K562 (cell line): ENCODE data around the gene PRRC2A. TPM values are rescaled to one million over a fixed set of nuclear protein-coding genes. Genes with fewer than 3 reads are reported as not detected.
A peak's percentile ranks its signal among the peaks of the same experiment; 100 is the strongest.

Experiments
- BCOR ChIP-seq: fragments of 450-650 bp; IDR thresholded peaks from 2 replicates; pipeline ENCODE4 v1.6.1; 2016
- BHLHE40 ChIP-seq: IDR thresholded peaks from 2 replicates; pipeline ENCODE4 v1.6.1; 2011; ENCODE audit warnings: low read length, improper control_type of control experiment
- CREBBP ChIP-seq: IDR thresholded peaks from one replicate; pipeline ENCODE4 v1.6.1; 2012; ENCODE audit warnings: low read depth, mild to moderate bottlenecking, control low read depth, inconsistent platforms, low read length
- RBM39 ChIP-seq: fragments of 200-400 bp; formaldehyde crosslinking; optimal IDR thresholded peaks from 2 replicates; pipeline ENCODE3; 2018; ENCODE audit warnings: low read depth, low read length
- SMAD3 ChIP-seq: fragments of 450-650 bp; formaldehyde crosslinking; conservative IDR thresholded peaks from 2 replicates; pipeline ENCODE4 v1.4.0; 2020; ENCODE audit warnings: mild to moderate bottlenecking
- TAF1 ChIP-seq: IDR thresholded peaks from 2 replicates; pipeline ENCODE4 v1.6.1; 2011; ENCODE audit warnings: mild to moderate bottlenecking, low read length, moderate library complexity; ENCODE audit not compliant: insufficient read depth, control insufficient read depth, severe bottlenecking; ENCODE audit errors: extremely low read depth
- TAF9B ChIP-seq: fragments of 450-650 bp; IDR thresholded peaks from 2 replicates; pipeline ENCODE4 v1.6.1; 2018; ENCODE audit warnings: mild to moderate bottlenecking; ENCODE audit not compliant: partially characterized antibody
- XRCC5 ChIP-seq: fragments of 200-400 bp; formaldehyde crosslinking; IDR thresholded peaks from 2 replicates; pipeline ENCODE4 v1.6.1; 2017; ENCODE audit warnings: low read depth, mild to moderate bottlenecking, low read length
- ZC3H4 ChIP-seq: sonication (generic); formaldehyde crosslinking; IDR thresholded peaks from 2 replicates; pipeline ENCODE4 v1.9.0; 2021; ENCODE audit warnings: missing genetic modification reagents, borderline replicate concordance
- ZNF133 ChIP-seq: fragments of 250-450 bp; sonication (Bioruptor Pico); IDR thresholded peaks from 2 replicates; pipeline ENCODE4 v1.4.0; 2020; ENCODE audit warnings: mild to moderate bottlenecking
- ZNF311 ChIP-seq: fragments of 250-450 bp; sonication (Bioruptor Pico); IDR thresholded peaks from 2 replicates; pipeline ENCODE4 v1.4.0; 2020; ENCODE audit warnings: mild to moderate bottlenecking, moderate library complexity
- ZNF324 ChIP-seq: fragments of 250-450 bp; sonication (Bioruptor Pico); IDR thresholded peaks from 2 replicates; pipeline ENCODE4 v1.4.0; 2020; ENCODE audit warnings: mild to moderate bottlenecking
- ZNF717 ChIP-seq: fragments of 250-450 bp; sonication (Bioruptor Pico); IDR thresholded peaks from 2 replicates; pipeline ENCODE4 v1.5.0; 2021
- ZNF766 ChIP-seq: fragments of 200-800 bp; sonication (Bioruptor generic); conservative IDR thresholded peaks from 2 replicates; pipeline ENCODE4 v1.6.1; 2016; ENCODE audit warnings: missing genetic modification characterization, missing compliant biosample characterization
- polyA plus RNA-seq, 8 experiments: library from polyadenylated mRNA; depleted of rRNA in 4 of 8; stranded (reverse) in 5 of 8; unstranded in 3 of 8; fragments of >200 nt; fragmentation: Nextera tagmentation in 2 of 8; fragmentation: Illumina TruSeq in 1 of 8; extraction: Ambion mirVana in 2 of 8; extraction: Trizol in 1 of 8; gene quantifications; 2 replicates each; pipeline versions ENCODE4 v1.2.1 to v1.2.3, GENCODE V29; 2011 to 2014; ENCODE audit warnings: inconsistent platforms in 1 of 8, missing spikeins in 1 of 8
- total RNA-seq, 7 experiments: library from RNA; depleted of rRNA in 6 of 7; stranded (reverse); fragments of >200 nt in 6 of 7; fragmentation: Illumina TruSeq in 2 of 7; extraction: Trizol in 2 of 7; gene quantifications; 2 replicates each; pipeline versions ENCODE4 v1.2.1 to v1.2.3, GENCODE V29; 2011 to 2021; ENCODE audit warnings: low replicate concordance in 1 of 7
- TF ChIP-seq, protein P1 (sequence below): fragments of 450-650 bp; IDR thresholded peaks from 2 replicates; pipeline ENCODE4 v1.6.1; 2017; ENCODE audit warnings: antibody characterized with exemption, mild to moderate bottlenecking
- TF ChIP-seq, protein P2 (sequence below): IDR thresholded peaks from 3 replicates; pipeline ENCODE4 v1.6.1; 2011; ENCODE audit warnings: borderline replicate concordance, mild to moderate bottlenecking; ENCODE audit not compliant: insufficient read length, insufficient read depth
- TF ChIP-seq, protein P3 (sequence below): fragments of 250-450 bp; sonication (Bioruptor Pico); IDR thresholded peaks from 2 replicates; pipeline ENCODE4 v1.4.0; 2020

The PRRC2A gene
- total and polyA plus RNA-seq, 9 of the 15 experiments (the other 6 are each of a cell fraction or from before 2014, with no cell fraction given) = 1.0 to 332 (median 63.0) TPM

DNA sequence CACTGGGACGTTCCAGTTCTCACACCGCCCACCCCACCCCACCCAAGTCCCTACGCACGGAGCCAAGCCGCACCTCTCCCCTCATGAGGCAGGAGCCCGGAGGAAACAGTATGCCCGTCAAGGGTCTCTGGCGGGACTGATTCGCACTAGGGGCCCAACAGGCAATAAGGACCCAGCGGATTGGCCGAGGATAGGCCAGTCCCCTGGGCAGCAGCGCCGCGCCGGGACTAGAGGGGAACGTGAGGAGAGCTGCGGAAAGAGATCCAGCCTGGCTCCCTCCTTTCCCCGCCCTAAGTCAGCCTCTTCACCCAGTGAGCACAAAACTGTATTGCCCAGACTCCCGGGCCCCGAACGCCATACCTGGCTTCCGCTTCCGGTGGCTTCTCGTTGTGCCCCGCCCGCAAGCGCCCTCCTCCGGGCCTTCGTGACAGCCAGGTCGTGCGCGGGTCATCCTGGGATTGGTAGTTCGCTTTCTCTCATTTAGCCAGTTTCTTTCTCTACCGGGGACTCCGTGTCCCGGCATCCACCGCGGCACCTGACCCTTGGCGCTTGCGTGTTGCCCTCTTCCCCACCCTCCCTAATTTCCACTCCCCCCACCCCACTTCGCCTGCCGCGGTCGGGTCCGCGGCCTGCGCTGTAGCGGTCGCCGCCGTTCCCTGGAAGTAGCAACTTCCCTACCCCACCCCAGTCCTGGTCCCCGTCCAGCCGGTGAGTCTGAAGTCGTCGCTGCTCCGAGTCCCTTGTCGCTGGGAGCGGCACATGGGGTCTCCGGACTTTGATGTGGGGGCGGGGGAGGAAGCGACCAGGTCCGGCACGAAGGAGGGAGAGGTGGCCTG is 45.2 kb downstream of the PRRC2A start, which contains the start of gene CSNK2B (continued):
- peak; percentile 93 for TF ChIP-seq TAF1
- TF ChIP-seq ZNF717 (CRISPR knock-in tag) = no peak
- TF ChIP-seq, protein P1, sequence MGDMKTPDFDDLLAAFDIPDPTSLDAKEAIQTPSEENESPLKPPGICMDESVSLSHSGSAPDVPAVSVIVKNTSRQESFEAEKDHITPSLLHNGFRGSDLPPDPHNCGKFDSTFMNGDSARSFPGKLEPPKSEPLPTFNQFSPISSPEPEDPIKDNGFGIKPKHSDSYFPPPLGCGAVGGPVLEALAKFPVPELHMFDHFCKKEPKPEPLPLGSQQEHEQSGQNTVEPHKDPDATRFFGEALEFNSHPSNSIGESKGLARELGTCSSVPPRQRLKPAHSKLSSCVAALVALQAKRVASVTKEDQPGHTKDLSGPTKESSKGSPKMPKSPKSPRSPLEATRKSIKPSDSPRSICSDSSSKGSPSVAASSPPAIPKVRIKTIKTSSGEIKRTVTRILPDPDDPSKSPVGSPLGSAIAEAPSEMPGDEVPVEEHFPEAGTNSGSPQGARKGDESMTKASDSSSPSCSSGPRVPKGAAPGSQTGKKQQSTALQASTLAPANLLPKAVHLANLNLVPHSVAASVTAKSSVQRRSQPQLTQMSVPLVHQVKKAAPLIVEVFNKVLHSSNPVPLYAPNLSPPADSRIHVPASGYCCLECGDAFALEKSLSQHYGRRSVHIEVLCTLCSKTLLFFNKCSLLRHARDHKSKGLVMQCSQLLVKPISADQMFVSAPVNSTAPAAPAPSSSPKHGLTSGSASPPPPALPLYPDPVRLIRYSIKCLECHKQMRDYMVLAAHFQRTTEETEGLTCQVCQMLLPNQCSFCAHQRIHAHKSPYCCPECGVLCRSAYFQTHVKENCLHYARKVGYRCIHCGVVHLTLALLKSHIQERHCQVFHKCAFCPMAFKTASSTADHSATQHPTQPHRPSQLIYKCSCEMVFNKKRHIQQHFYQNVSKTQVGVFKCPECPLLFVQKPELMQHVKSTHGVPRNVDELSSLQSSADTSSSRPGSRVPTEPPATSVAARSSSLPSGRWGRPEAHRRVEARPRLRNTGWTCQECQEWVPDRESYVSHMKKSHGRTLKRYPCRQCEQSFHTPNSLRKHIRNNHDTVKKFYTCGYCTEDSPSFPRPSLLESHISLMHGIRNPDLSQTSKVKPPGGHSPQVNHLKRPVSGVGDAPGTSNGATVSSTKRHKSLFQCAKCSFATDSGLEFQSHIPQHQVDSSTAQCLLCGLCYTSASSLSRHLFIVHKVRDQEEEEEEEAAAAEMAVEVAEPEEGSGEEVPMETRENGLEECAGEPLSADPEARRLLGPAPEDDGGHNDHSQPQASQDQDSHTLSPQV = no peak
- TF ChIP-seq, protein P2, sequence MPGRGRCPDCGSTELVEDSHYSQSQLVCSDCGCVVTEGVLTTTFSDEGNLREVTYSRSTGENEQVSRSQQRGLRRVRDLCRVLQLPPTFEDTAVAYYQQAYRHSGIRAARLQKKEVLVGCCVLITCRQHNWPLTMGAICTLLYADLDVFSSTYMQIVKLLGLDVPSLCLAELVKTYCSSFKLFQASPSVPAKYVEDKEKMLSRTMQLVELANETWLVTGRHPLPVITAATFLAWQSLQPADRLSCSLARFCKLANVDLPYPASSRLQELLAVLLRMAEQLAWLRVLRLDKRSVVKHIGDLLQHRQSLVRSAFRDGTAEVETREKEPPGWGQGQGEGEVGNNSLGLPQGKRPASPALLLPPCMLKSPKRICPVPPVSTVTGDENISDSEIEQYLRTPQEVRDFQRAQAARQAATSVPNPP = no peak
- peak; percentile 70; the same call in 1 of the 2 replicates for TF ChIP-seq ZNF133 (CRISPR knock-in tag)
- TF ChIP-seq RBM39 = peak; percentile 78
- no peak for TF ChIP-seq CREBBP
- no peak for TF ChIP-seq ZNF311 (CRISPR knock-in tag)
- TF ChIP-seq SMAD3 (CRISPR knock-in tag) = 0 out of 2 replicates have a peak, but pooled peaks have one; percentile 37
- no peak for TF ChIP-seq ZNF766 (CRISPR knock-in tag)
- peak; percentile 74 for TF ChIP-seq BHLHE40
- no peak for TF ChIP-seq ZC3H4
- TF ChIP-seq, protein P3, sequence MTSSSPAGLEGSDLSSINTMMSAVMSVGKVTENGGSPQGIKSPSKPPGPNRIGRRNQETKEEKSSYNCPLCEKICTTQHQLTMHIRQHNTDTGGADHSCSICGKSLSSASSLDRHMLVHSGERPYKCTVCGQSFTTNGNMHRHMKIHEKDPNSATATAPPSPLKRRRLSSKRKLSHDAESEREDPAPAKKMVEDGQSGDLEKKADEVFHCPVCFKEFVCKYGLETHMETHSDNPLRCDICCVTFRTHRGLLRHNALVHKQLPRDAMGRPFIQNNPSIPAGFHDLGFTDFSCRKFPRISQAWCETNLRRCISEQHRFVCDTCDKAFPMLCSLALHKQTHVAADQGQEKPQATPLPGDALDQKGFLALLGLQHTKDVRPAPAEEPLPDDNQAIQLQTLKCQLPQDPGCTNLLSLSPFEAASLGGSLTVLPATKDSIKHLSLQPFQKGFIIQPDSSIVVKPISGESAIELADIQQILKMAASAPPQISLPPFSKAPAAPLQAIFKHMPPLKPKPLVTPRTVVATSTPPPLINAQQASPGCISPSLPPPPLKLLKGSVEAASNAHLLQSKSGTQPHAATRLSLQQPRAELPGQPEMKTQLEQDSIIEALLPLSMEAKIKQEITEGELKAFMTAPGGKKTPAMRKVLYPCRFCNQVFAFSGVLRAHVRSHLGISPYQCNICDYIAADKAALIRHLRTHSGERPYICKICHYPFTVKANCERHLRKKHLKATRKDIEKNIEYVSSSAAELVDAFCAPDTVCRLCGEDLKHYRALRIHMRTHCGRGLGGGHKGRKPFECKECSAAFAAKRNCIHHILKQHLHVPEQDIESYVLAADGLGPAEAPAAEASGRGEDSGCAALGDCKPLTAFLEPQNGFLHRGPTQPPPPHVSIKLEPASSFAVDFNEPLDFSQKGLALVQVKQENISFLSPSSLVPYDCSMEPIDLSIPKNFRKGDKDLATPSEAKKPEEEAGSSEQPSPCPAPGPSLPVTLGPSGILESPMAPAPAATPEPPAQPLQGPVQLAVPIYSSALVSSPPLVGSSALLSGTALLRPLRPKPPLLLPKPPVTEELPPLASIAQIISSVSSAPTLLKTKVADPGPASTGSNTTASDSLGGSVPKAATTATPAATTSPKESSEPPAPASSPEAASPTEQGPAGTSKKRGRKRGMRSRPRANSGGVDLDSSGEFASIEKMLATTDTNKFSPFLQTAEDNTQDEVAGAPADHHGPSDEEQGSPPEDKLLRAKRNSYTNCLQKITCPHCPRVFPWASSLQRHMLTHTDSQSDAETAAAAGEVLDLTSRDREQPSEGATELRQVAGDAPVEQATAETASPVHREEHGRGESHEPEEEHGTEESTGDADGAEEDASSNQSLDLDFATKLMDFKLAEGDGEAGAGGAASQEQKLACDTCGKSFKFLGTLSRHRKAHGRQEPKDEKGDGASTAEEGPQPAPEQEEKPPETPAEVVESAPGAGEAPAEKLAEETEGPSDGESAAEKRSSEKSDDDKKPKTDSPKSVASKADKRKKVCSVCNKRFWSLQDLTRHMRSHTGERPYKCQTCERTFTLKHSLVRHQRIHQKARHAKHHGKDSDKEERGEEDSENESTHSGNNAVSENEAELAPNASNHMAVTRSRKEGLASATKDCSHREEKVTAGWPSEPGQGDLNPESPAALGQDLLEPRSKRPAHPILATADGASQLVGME (CRISPR knock-in tag) = peak; percentile 46; the same call in 1 of the 2 replicates
- TF ChIP-seq TAF9B = no peak
- TF ChIP-seq XRCC5 = peak; percentile 24
- TF ChIP-seq ZNF324 = peak; percentile 25; the same call in 1 of the 2 replicates
- peak; percentile 38; the same call in 1 of the 2 replicates for TF ChIP-seq BCOR
